Astrocyte of the cerebellum (primary cell): ENCODE measurements around the gene NUDT8.

Experiments
- DNase-seq: peaks from one replicate; pipeline ENCODE4 v3.0.0-alpha.2; 2011; ENCODE audit warnings: low read depth
- H3K4me3 ChIP-seq: 2 replicates; pipeline ENCODE4 v1.5.1; 2011; ENCODE audit warnings: mild to moderate bottlenecking, low read depth, low read length, moderate library complexity
- CTCF ChIP-seq: IDR thresholded peaks from 2 replicates; pipeline ENCODE4 v1.5.1; 2012; ENCODE audit warnings: low read length, low read depth, moderate library complexity, mild to moderate bottlenecking; ENCODE audit errors: missing control alignments
- in situ Hi-C: cut with HindIII; loops from 2 replicates; pipeline ENCODE4 v1.10.0; 2017; ENCODE audit warnings: low sequenced_read_pairs

NUDT8 gene

GRCh38 chr11:67670316-67671210 lies 40.8 kb upstream of the NUDT8 start:
- in situ Hi-C loops, result no loop called here
- TF ChIP-seq CTCF, result no peak
- DNase-seq, result no peak
- H3K4me3 ChIP-seq, result no peak overlapping the region

- no peak for DNase-seq
- in situ Hi-C loops, result no loop called here
- no peak for TF ChIP-seq CTCF
- no peak overlapping the region for H3K4me3 ChIP-seq
Measured at GRCh38 chr11:67668192-67668551, 38.4 kb upstream of the NUDT8 start.

GRCh38 chr11:67667490-67668191 lies 37.9 kb upstream of the NUDT8 start:
- in situ Hi-C loops, result no loop called here
- TF ChIP-seq CTCF, result no peak
- H3K4me3 ChIP-seq, result no peak overlapping the region
- no peak for DNase-seq

GRCh38 chr11:67666676-67667489 lies 37.1 kb upstream of the NUDT8 start:
- in situ Hi-C loops, result no loop called here
- TF ChIP-seq CTCF, result no peak
- no peak for DNase-seq
- H3K4me3 ChIP-seq, result no peak overlapping the region

GRCh38 chr11:67666303-67666645 lies 36.5 kb upstream of the NUDT8 start:
- DNase-seq, result no peak
- in situ Hi-C loops, result no loop called here
- no peak for TF ChIP-seq CTCF
- no peak overlapping the region for H3K4me3 ChIP-seq

- no peak for DNase-seq
- no peak overlapping the region for H3K4me3 ChIP-seq
- no peak for TF ChIP-seq CTCF
- in situ Hi-C loops, result no loop called here
Measured at GRCh38 chr11:67665541-67666302, 36.0 kb upstream of the NUDT8 start.
